GM23248 (cell line): ENCODE data around the gene RAB17. TPM values are rescaled to one million over a fixed set of nuclear protein-coding genes. Genes with fewer than 3 reads are reported as not detected.

Experiments used
- DNase-seq: peaks from one replicate; pipeline ENCODE4 v3.0.0-alpha.2; 2015
- H2AFZ ChIP-seq: fragments of 200-600 bp; sonication (generic); 2 replicates; pipeline ENCODE4 v1.6.1; 2016; ENCODE audit warnings: antibody characterized with exemption
- H3F3A ChIP-seq: fragments of 200-600 bp; sonication (generic); 2 replicates; pipeline ENCODE4 v1.6.1; 2016; ENCODE audit warnings: mild to moderate bottlenecking, antibody characterized with exemption, mixed run types; ENCODE audit not compliant: insufficient read depth
- H3K27ac ChIP-seq: fragments of 200-600 bp; sonication (generic); 2 replicates; pipeline ENCODE4 v1.5.1; 2016; ENCODE audit warnings: mild to moderate bottlenecking
- H3K27me3 ChIP-seq: fragments of 200-600 bp; sonication (generic); replicated peaks from 2 replicates; pipeline ENCODE4 v1.6.1; 2016; ENCODE audit warnings: mild to moderate bottlenecking; ENCODE audit not compliant: insufficient read depth
- H3K36me3 ChIP-seq: fragments of 200-600 bp; sonication (generic); 2 replicates; pipeline ENCODE4 v1.6.1; 2016; ENCODE audit warnings: low read depth, mild to moderate bottlenecking
- H3K4me1 ChIP-seq: fragments of 200-600 bp; sonication (generic); 2 replicates; pipeline ENCODE4 v1.6.1; 2016; ENCODE audit warnings: mild to moderate bottlenecking; ENCODE audit not compliant: insufficient read depth
- H3K4me2 ChIP-seq: fragments of 200-600 bp; sonication (generic); one replicate; pipeline ENCODE4 v1.6.1; 2016; ENCODE audit warnings: mild to moderate bottlenecking; ENCODE audit not compliant: unreplicated experiment
- H3K4me3 ChIP-seq: fragments of 200-600 bp; sonication (generic); 2 replicates; pipeline ENCODE4 v1.5.1; 2016; ENCODE audit warnings: mild to moderate bottlenecking
- H3K79me2 ChIP-seq: fragments of 200-600 bp; sonication (generic); 2 replicates; pipeline ENCODE4 v1.6.1; 2016; ENCODE audit warnings: mild to moderate bottlenecking; ENCODE audit not compliant: insufficient read depth
- H3K9ac ChIP-seq: fragments of 200-600 bp; sonication (generic); 2 replicates; pipeline ENCODE4 v1.6.1; 2016; ENCODE audit warnings: mild to moderate bottlenecking
- H3K9me2 ChIP-seq: fragments of 200-600 bp; sonication (generic); 2 replicates; pipeline ENCODE4 v1.6.1; 2016; ENCODE audit warnings: mixed run types, mild to moderate bottlenecking, moderate library complexity; ENCODE audit not compliant: insufficient read depth
- H3K9me3 ChIP-seq: fragments of 200-600 bp; sonication (generic); one replicate; pipeline ENCODE4 v1.6.1; 2017; ENCODE audit warnings: low read depth
- H4K20me1 ChIP-seq: fragments of 200-600 bp; sonication (generic); 2 replicates; pipeline ENCODE4 v1.6.0; 2016; ENCODE audit not compliant: insufficient read depth
- EZH2 ChIP-seq: fragments of 200-600 bp; sonication (generic); IDR thresholded peaks from 2 replicates; pipeline ENCODE4 v1.6.1; 2018; ENCODE audit warnings: antibody characterized with exemption, mild to moderate bottlenecking; ENCODE audit not compliant: insufficient read depth, poor library complexity, severe bottlenecking
- EZH2phosphoT487 ChIP-seq: fragments of 200-600 bp; sonication (generic); IDR thresholded peaks from 2 replicates; pipeline ENCODE4 v1.6.1; 2018; ENCODE audit warnings: antibody characterized with exemption, moderate library complexity, mild to moderate bottlenecking, low read depth; ENCODE audit not compliant: insufficient read depth
- WGBS, 2 experiments: methylation state at CpG; one replicate each; pipeline ENCODE4 v1.1.6; 2015 to 2017; ENCODE audit warnings: low lambda C conversion rate in 2 of 2, low coverage in 1 of 2; ENCODE audit errors: missing lambda C conversion rate in 2 of 2; 5-methylcytosine and 5-hydroxymethylcytosine counted together
- in situ Hi-C: fragments of 300-500 bp; cut with MboI; formaldehyde crosslinking; loops from 2 replicates; pipeline ENCODE4 v1.15.0; 2020
- polyA plus RNA-seq: library from polyadenylated mRNA; unstranded; fragments of >200 nt; fragmentation: Nextera tagmentation; extraction: Ambion mirVana; gene quantifications from 2 replicates; pipeline ENCODE4 v1.2.1, GENCODE V29; 2016
- total RNA-seq: library from RNA; depleted of rRNA; stranded (reverse); fragments of >200 nt; shearing (Covaris generic); gene quantifications from 2 replicates; pipeline ENCODE4 v1.2.3, GENCODE V29; 2014

The RAB17 gene
- total and polyA plus RNA-seq, 2 experiments from 2014 or later, result 1.7 TPM; not detected in 1

DNA sequence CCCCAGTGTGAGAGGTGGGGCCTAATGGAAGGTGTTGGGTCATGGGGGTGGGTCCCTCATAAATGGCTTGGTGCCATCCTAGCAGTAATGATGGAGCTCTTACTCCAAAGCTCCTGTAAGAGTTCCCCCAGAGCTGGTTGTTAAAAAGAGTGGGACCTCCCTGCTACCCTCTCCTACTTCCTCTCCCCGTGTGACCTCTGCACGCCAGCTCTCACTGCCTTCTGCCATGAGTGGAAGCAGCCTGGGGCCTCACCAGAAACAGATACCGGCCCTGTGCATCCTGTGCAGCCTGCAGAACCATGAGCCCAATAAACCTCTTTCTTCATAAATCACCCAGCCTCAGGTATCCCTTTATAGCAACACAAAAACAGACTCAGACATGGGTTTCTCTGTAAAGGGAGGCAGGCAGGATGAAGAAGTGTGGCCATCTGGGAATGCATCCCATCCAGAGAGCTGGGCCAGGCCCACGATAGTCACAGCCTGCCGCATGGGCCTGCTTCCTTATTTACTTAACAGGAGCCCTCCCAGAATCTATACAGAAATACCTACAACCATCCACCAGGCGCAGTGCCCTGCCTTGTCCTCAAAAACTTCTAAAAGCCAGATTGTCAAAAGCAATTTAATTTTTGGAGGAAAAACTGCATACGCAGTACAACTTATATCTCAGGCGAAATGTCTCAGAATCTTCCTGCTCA is 16.7 kb downstream of the RAB17 start:
- Histone ChIP-seq H3K4me2 (no peak overlapping the region), H4K20me1 (no peaks in the 10 kb centered on the region), H3K9me2 (no peaks in the 10 kb centered on the region), H2AFZ (no peak overlapping the region), H3K9me3 (no peaks in the 10 kb centered on the region), H3K27me3 (no peaks in the 10 kb centered on the region), H3K27ac (no peak overlapping the region), H3F3A (no peaks in the 10 kb centered on the region), H3K9ac (no peak overlapping the region), H3K36me3 (no peaks in the 10 kb centered on the region), H3K4me1 (peaks cover 6% of the 10 kb centered on the region), H3K79me2 (no peaks in the 10 kb centered on the region), H3K4me3 (no peak overlapping the region)
- TF ChIP-seq EZH2, result no peak
- TF ChIP-seq EZH2phosphoT487, result no peak
- no peak for DNase-seq
- WGBS, 2 experiments, result 94 to 97% methylated on average over 8 of the region's 8 CpGs
- in situ Hi-C loops, result loop anchor here (25.0 kb wide), 1 partner anchor 412 kb away; no protein-coding TSS in a partner anchor

DNA sequence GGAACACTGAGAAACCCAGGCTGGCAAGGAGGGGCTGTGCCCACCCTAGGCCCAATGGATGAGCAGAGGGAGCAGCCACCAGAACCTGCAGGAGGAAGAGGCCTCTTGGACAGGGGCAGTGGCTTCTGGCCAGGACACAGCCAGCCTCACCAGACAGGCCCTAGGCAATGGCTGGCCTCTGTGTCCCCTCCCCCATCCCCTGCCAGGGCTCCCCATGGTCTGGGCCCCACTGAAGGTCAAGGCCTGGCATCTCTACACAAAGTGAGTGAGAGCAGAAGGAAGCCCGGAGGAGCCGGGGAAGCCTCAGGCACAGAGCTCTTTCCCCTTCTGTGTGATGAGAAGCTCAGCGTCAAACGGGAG is 17.8 kb downstream of the RAB17 start:
- Histone ChIP-seq H3F3A (no peaks in the 10 kb centered on the region), H3K9me3 (no peaks in the 10 kb centered on the region), H3K4me3 (no peak overlapping the region), H3K79me2 (no peaks in the 10 kb centered on the region), H4K20me1 (no peaks in the 10 kb centered on the region), H3K27ac (no peak overlapping the region), H3K9me2 (no peaks in the 10 kb centered on the region), H2AFZ (peak overlapping the region; percentile 82), H3K4me1 (peaks cover 6% of the 10 kb centered on the region), H3K36me3 (no peaks in the 10 kb centered on the region), H3K27me3 (no peaks in the 10 kb centered on the region), H3K9ac (0 out of 2 replicates have a peak overlapping the region, but pooled peaks have one; percentile 62), H3K4me2 (no peak overlapping the region)
- TF ChIP-seq EZH2 (no peak), EZH2phosphoT487 (no peak)
- 79 to 83% methylated on average over 4 of the region's 4 CpGs for WGBS, 2 experiments
- no peak for DNase-seq
- in situ Hi-C loops, result loop anchor here (25.0 kb wide), 1 partner anchor 410 kb away; no protein-coding TSS in a partner anchor

DNA sequence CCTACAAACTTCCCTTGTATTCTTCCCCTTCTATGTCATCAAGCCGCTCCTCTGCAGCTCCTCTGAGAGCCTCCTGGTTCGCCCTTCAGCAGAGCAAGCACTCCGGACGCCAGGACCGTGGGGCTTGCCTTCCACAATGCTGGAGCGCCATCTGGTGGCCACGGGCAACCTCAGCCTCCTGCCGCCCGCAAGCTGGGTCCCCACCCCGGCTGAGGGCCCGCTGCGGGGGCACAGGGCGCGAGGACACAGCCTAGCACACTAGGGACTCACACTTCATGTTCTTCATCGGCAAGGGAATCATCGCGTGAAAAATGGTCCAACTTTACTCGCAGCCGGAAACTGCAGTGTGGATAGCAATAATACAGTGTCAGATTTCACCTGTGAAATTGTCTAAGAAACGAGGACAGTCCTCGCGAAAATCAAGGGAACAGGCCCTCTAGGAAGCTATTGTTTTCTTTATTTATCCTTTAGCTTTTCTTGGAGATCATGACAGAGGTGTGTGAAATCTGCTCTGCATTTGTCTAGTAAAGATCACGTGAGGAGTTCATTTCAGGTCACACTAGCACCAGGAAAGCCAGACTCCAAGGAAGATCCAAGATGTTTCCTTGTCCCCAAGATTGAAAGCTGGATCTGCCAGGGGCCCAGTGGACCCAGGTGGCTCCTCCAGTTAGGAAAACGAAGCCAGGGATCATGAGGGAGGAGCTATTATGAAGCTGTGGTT is 18.4 kb downstream of the RAB17 start:
- WGBS, 2 experiments, result 6 to 7% methylated on average over 24 of the region's 24 CpGs

DNA sequence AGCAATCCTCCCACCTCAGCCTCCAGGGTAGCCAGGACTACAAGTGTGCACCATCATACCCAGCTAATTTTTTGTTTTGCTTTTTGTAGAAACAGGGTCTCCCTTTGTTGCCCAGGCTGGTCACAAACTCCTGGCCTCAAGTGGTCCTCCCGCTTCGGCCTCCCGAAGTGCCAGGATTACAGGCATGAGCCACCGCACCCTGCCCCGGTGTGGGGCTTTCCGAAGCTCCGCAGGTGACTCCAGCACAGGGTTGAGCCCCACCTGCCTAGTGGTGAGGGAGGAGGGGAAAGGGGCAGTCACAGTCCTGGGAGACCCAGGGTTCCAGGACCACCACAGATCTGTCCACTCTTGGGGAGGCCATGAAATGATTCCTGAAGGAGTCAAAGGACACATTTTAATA is 19.0 kb downstream of the RAB17 start:
- WGBS, 2 experiments, result 76 to 90% methylated on average over 3 to 7 of the region's 7 CpGs
- Histone ChIP-seq H3K9ac (no peak overlapping the region), H3K27ac (no peak overlapping the region), H3K4me1 (peaks cover 6% of the 10 kb centered on the region), H3K9me2 (no peaks in the 10 kb centered on the region), H3F3A (no peaks in the 10 kb centered on the region), H3K9me3 (no peaks in the 10 kb centered on the region), H4K20me1 (no peaks in the 10 kb centered on the region), H3K27me3 (no peaks in the 10 kb centered on the region), H3K4me2 (no peak overlapping the region), H3K36me3 (no peaks in the 10 kb centered on the region), H3K79me2 (no peaks in the 10 kb centered on the region), H2AFZ (peak overlapping the region; percentile 82), H3K4me3 (no peak overlapping the region)
- TF ChIP-seq EZH2phosphoT487 (no peak), EZH2 (no peak)
- in situ Hi-C loops, result loop anchor here (25.0 kb wide), 1 partner anchor 409 kb away; no protein-coding TSS in a partner anchor
- no peak for DNase-seq

More for the DNA sequence above, 18.4 kb downstream of the RAB17 start:
- Histone ChIP-seq H3K27me3 (no peaks in the 10 kb centered on the region), H2AFZ (peak overlapping the region; percentile 82), H3F3A (no peaks in the 10 kb centered on the region), H3K4me1 (peaks cover 6% of the 10 kb centered on the region), H3K9me2 (no peaks in the 10 kb centered on the region), H3K36me3 (no peaks in the 10 kb centered on the region), H3K79me2 (no peaks in the 10 kb centered on the region), H3K4me3 (peak overlapping the region; percentile 59), H3K4me2 (peak overlapping the region; percentile 87), H3K27ac (no peak overlapping the region), H4K20me1 (no peaks in the 10 kb centered on the region), H3K9ac (peak overlapping the region; percentile 62), H3K9me3 (no peaks in the 10 kb centered on the region)
- in situ Hi-C loops, result loop anchor here (25.0 kb wide), 1 partner anchor 410 kb away; no protein-coding TSS in a partner anchor
- DNase-seq, result peak; percentile 98
- TF ChIP-seq EZH2phosphoT487 (no peak), EZH2 (no peak)
